HG03135 (cell line): ENCODE results near the gene BRSK1.
"Not testable (repeated sequence)": the region's sequence is repeated elsewhere in the genome, so short reads cannot be mapped to it uniquely, and the experiment has no call there.

ENCODE experiments used
- ATAC-seq: cut with Tn5 transposase; IDR thresholded peaks from one replicate; pipeline ENCODE4 v1.9.1; 2021; ENCODE audit warnings: mild to moderate bottlenecking, moderate library complexity; ENCODE audit not compliant: unreplicated experiment

The BRSK1 gene

DNA sequence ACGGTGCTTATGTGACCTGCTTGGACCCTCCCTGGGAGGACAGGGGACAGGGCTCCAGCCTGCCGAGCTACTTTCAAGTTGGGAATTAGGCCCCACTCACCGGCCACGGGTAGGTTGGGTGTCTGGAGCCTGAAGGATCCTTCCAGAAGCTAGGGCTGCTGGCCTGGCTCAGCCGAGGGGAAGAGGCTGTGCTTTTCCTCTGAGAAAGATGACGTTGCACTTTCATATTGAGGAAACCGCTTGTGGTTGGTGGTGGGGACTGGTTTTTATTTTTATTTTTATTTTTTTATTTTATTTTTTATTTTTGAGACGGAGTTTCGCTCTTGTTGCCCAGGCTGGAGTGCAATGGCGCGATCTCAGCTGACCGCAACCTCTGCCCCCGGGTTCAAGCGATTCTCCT lies 41.4 kb downstream of the BRSK1 start, which contains the start of gene TMEM150B:
TSS of gene TMEM150B (minus strand) at position 170 of the 400 bp plus-strand sequence. CDS start 4,305 bp downstream, outside the sequence.
- no peak for ATAC-seq

- not testable (repeated sequence) for ATAC-seq
Observed at GRCh38 chr19:55328774-55329318, 45.0 kb downstream of the BRSK1 start.

- not testable (repeated sequence) for ATAC-seq
Observed at GRCh38 chr19:55329791-55330190, 46.0 kb downstream of the BRSK1 start.

DNA sequence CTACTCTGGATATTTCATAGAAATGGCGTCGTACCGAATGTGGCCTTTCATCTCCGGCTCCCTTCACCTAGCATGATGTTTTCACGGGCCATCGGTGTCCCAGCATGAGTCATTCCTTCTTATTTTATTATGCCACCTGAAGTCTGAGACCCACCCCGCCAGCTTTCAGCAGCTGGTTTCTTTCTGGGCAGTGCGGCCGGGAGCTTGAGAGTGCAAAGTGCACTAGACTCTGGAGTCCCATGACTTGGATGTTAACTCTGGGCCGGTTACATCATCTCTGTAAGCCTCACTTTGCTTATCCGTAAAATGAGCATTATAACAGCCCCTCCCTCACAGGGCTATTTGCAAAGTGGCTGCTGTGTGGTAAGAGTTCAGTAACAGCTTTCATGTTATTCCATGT lies 50.1 kb downstream of the BRSK1 start:
- ATAC-seq = no peak

DNA sequence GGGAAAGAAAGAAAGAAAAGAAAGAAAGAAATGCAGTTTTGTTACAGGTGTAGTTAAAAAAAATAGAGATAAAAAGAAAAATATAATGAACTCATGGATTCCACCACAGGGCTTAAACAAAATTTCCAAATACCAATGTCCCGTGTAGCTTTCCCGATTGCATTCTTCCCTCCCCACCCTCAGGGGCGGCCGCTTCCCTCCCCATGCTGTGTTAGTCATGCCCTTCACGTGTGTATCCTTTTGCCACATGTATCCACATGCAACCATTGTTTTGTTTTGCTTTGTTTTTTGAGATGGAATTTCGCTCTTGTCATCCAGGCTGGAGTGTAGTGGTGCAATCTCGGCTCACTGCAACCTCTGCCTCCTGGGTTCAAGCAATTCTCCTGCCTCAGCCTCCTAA lies 52.3 kb downstream of the BRSK1 start:
- ATAC-seq = no peak

DNA sequence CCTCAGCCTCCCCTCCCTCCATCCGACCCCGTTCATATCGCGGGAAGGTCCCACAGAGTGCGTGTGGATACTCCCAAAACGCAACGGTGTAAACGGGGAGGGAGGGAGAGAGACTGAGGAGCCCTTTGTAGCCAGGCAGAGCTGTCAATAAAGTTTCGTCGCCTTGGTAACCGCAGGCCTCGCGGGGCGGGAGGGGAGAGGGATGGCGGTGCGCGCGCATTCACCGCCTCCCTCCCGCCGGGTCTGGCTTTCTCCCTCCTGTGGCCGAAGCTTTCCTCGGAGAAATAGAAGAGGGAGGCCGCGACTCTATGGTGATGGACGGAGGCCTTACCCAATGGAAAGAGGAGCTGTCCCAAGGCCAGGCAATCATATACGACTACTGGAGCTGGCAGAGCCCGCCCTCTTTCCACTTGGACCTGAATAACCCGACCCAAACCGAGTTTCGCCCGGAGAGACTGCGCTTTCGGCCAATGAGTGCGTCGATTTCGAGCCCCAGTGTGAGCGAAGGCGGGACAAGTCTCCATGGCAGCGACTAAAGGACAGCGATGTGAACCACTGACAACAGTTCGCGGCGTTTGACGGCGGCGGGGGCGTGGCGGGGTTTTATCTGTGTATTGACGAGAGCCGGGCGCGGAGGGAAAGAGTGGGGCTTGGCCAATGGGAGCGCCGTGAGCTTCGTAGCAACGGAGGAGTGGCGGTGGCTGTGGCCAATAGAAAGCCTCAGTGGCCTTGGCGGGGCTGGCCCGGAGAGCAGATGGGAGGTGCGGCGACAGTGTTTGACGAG lies 55.5 kb downstream of the BRSK1 start, which contains the start of gene KMT5C:
TSS of gene KMT5C (plus strand) at position 772 of the 784 bp plus-strand sequence. CDS start 2,061 bp downstream, outside the sequence.
- peak; percentile 80 for ATAC-seq

DNA sequence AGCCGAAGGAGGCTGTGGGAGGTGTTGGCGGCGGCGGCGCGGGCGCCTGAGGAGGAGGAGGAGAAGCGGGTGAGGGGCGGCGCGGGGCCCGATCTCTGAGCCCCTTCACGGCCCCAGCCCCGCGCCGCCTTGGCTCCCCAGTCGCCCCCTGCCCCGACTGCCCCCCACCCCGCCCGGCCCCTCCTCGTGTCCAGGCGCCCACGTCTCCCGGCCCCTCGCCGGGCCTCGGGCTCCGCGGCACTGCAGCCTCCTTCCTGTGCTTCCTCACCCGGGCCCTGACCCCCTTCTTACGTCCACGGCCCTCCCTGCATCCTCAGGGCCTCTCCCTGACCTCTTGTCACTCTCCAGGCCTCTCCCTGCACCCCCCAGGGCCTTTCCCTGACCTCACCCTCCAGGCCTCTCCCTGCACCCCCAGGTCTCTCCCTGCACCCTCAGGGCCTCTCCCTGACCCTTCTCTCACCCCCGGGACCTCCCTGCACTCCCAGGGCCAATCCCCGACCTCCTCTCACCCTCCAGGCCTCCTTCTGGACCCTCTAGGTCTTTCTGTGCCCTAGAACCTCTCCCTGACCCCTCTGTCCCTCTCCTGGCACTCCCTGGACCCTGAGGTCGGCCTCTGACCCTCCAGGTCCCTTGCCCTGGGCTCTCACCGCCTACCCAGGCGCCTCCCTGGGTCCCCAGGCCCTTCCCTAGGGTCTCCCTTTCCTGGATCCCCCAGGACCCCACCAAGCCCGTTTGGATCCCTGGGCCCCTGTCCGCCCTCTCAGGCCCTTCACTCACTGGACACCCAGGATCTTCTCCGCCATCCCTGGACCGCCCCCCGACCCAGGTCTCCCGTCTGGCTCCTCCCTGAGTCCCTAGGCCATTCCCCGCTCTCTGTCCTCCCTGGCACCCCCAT lies 56.3 kb downstream of the BRSK1 start:
- no peak for ATAC-seq

DNA sequence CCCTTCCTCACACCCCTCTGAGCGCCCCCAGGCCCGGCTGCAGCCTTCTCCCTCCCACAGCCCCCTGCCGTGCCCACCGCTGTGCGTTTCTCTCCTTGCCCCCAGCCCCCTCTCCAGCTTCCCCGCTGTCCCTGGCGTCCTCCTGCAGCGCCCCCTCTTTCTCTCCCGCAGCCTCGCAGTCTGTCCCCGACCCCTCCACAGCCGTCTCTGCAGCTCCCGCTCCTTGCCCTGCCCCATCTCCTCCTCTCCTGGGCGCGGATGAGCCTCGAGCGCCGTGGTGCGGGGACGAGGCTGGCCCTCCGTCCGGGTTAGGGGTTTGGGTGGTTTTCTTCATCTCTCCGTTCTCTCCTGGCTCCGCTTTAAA lies 57.0 kb downstream of the BRSK1 start:
- no peak for ATAC-seq

- no peak for ATAC-seq
Observed at GRCh38 chr19:55341171-55341588, 57.4 kb downstream of the BRSK1 start.

GRCh38 chr19:55341595-55342531 lies 58.1 kb downstream of the BRSK1 start:
- ATAC-seq = no peak

DNA sequence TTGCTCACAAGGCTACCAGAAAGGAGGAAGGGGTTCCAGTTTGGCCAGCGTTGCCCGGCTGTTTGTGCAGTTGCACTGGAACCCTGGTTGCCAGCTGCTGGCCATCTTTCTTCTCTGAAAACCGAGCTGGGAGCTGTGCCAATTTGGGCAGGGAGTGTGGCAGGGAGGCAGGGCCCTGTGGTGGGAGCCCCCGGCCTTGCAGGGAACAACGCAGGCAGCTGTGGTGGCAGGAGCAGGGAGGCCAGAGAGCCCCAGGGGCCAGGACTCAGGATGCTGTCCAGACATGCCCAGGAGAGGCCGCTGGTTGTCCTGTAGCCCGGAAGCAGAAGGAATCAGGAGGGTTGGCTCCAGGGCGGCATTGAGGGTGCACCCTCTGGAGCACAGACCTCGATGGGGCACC lies 60.6 kb downstream of the BRSK1 start:
- no peak for ATAC-seq

DNA sequence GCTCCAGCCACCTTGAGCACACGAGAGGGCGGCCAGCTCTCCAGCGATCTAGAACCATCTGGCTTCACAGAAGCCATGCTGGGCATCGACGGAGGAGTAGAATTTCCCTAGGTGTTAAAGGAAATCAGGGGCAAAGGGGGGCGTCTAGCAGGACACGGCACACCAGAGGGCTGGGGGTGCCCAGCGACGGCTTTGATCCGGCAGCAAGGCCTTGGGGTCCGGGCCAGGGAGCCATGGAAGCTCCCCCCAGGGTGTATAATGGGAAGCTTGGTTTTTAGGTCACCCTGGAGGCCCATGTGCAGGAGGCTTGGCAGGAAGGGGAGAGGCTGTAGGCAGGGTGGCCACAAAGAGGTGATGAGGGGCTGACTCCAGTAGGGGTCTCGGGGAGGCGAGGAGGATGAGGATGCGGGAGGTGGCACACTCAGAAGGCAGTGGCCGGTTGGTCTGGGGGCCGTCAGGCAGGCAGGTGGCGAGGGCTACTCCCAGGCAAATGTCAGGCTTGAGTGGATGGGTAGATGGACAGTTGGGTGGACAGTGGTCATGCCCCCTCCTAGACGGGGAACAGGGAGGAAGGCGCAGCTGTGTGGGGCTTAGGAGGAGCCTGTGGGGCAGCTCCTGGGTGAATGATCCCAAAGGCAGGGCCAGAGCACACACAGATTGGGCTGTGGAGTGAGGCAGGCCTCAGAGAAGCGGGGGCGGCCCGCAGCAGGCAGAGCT lies 61.5 kb downstream of the BRSK1 start:
- ATAC-seq = no peak

GRCh38 chr19:55345818-55346724 lies 62.3 kb downstream of the BRSK1 start:
- ATAC-seq = no peak

- ATAC-seq = no peak
Observed at GRCh38 chr19:55346725-55347441, 63.1 kb downstream of the BRSK1 start.

DNA sequence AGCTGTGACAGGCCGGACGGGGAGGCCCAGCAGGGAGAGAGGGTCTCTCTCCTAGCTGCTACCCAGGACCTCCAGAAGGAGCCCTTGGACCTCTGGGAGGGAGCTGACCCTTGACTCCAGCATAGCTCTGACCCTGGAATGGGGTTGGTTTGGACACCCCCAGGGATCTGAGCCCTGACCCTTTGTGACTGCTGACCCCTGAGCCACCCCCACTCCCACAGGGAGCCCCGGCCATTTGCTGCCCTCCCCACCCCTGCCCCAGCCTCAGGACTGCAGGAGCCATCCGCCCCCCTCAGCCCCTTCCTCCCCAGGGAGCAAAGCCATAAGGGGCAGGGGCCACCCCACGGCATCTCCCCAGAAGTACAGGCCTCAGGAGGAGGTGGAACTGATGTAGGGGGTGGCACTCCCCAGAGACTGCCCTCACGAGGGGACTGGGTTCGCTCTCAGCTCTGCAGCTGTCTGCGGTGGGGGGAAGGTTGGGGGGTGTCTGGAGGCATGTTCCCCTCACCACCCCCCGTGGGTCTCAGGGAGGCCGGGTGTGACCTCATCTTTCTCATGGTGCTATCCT lies 63.7 kb downstream of the BRSK1 start:
- ATAC-seq = no peak

GRCh38 chr19:55348317-55349034 lies 64.7 kb downstream of the BRSK1 start:
- ATAC-seq = no peak
